Esophagus muscularis mucosa (tissue), 3 donors: Measurements from ENCODE around the gene ADAM19.

ENCODE experiments used
- POLR2A ChIP-seq: fragments of 450-650 bp; IDR thresholded peaks from one replicate; pipeline ENCODE4 v1.6.1; 2017; ENCODE audit warnings: antibody characterized with exemption, moderate library complexity, mild to moderate bottlenecking, low read depth
- POLR2AphosphoS5 ChIP-seq, 2 donors: sonication (generic); formaldehyde crosslinking; IDR thresholded peaks; one replicate each; pipeline ENCODE4 v1.6.1; 2017; ENCODE audit warnings: antibody characterized with exemption in 2 of 2
- TF ChIP-seq, protein P1 (sequence below), 3 experiments: fragments of 200-600 bp in 2 of 3; fragments of 450-650 bp in 1 of 3; sonication (generic) in 2 of 3; IDR thresholded peaks; one replicate each; pipeline ENCODE4 v1.5.1; 2017 to 2019; ENCODE audit warnings: antibody characterized with exemption in 3 of 3, mild to moderate bottlenecking in 2 of 3, moderate library complexity in 1 of 3

DNA sequence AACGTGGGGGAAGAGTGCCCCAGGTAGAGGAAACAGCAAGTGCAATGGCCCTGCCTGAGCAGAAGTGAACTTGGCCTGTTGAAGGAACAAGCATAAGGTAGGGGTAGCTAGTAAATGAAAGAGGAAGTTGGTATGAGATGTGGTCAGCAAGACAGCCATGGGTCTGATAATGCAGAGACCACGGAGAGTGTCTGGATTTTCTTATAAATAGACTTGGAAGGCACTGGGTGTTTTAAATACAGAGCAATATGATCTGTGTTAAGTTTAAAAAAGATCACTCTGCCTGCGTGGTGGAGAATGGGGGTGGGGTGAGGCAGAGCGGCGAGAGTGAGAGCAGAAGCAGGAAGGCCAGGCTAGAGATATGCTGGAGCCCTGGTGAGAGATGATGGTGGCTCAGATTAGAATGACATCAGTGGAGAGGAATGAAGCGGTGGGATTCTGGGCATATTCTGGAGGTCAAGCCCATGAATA lies 4.2 kb downstream of the ADAM19 start:
- TF ChIP-seq POLR2AphosphoS5 (IDR thresholded peaks at IDR 0.05) (no peak), POLR2A (no peak)
- TF ChIP-seq, protein P1, sequence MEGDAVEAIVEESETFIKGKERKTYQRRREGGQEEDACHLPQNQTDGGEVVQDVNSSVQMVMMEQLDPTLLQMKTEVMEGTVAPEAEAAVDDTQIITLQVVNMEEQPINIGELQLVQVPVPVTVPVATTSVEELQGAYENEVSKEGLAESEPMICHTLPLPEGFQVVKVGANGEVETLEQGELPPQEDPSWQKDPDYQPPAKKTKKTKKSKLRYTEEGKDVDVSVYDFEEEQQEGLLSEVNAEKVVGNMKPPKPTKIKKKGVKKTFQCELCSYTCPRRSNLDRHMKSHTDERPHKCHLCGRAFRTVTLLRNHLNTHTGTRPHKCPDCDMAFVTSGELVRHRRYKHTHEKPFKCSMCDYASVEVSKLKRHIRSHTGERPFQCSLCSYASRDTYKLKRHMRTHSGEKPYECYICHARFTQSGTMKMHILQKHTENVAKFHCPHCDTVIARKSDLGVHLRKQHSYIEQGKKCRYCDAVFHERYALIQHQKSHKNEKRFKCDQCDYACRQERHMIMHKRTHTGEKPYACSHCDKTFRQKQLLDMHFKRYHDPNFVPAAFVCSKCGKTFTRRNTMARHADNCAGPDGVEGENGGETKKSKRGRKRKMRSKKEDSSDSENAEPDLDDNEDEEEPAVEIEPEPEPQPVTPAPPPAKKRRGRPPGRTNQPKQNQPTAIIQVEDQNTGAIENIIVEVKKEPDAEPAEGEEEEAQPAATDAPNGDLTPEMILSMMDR (IDR thresholded peaks at IDR 0.05) = no peak
